Aortic smooth muscle cell (primary cell): ENCODE measurements around the gene CLDN2. TPM values are rescaled to one million over a fixed set of nuclear protein-coding genes. Genes with fewer than 3 reads are reported as not detected.

Experiments used
- total RNA-seq: library from RNA; depleted of rRNA; stranded (reverse); fragments of >200 nt; gene quantifications from 2 replicates; pipeline ENCODE4 v1.2.3, GENCODE V29; 2014

The CLDN2 gene, protein sequence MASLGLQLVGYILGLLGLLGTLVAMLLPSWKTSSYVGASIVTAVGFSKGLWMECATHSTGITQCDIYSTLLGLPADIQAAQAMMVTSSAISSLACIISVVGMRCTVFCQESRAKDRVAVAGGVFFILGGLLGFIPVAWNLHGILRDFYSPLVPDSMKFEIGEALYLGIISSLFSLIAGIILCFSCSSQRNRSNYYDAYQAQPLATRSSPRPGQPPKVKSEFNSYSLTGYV
- not detected in 2 replicates for total RNA-seq

DNA sequence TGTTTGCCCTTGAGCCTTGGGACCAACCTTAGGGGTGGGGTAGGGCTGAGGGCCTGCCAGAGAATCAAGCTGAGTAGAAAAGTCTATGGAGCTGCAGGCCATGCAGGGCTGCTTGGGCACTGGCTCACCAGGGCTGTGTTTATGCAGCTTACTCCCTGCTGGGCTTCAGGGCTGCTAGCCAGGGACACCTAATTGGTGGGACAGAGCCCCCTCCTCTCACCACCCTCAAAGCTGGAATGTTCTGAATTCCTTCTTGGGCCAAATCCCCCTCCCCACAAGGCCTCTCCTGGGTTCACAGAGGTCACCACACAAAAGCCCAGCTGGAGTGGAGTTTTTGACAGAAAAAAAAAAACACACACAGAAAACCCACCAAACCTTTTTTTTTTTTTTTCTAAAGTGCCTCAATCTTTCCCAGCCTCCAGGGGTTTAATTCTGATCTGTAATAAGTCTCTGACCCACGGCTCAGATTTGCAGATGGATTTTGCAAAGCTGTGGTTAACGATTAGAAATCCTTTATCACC, at the start of gene CLDN2:
CLDN2 (plus strand) TSS at position 471 of the 521 bp plus-strand sequence. CDS start 7,827 bp downstream, outside the sequence.

DNA sequence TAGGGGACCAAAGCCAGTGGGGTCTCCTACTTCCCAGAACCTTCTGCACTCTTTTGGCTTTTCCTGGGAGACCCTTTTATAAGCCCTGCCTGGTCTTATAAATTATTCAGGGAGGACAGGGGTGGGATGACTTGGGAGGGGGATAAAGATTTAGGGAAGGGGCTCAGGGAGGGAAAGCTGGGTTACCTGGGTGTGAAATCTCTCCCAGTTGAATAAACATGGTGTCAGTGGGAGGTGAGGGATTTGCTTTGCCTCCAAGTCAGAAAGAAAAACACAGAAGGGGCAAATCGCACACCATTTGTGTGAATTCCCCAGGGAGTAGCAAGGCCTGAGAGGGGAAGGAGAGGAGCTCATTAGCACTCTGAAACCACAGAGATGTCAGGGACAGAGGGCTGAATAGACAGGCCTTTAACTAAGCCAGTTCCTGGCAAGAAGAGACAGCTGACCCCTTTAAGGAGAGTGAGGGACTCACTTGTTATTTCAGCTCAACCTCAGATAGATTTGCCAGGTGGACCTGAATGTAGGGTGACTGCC, 16.8 kb upstream of the CLDN2 start, which contains the start of gene RIPPLY1:
RIPPLY1 (minus strand) TSS at position 51 of the 534 bp plus-strand sequence. CDS start 54 bp downstream, outside the sequence.

Other genes with a start within 250 kb of the CLDN2 start
- 1.1 and 1.5 TPM in 2 replicates for gene RNF128, start 193.7 kb upstream of the CLDN2 start, total RNA-seq
- gene TBC1D8B, start 117.7 kb upstream of the CLDN2 start, total RNA-seq, result 9.4 and 11.3 TPM in 2 replicates
- gene RIPPLY1, start 17.1 kb upstream of the CLDN2 start, total RNA-seq, result not detected in 2 replicates
- gene MORC4, start 79.8 kb downstream of the CLDN2 start, total RNA-seq, result 31.8 and 33.8 TPM in 2 replicates
- 11.5 and 13.9 TPM in 2 replicates for gene RBM41, start 198.4 kb downstream of the CLDN2 start, total RNA-seq